HepG2 (cell line): Measurements from ENCODE around the gene MRPL27. TPM values are rescaled to one million over a fixed set of nuclear protein-coding genes. Genes with fewer than 3 reads are reported as not detected.

ENCODE experiments used
- ADNP ChIP-seq: sonication (generic); formaldehyde crosslinking; IDR thresholded peaks from 2 replicates; pipeline ENCODE4 v1.4.0; 2020; ENCODE audit warnings: missing genetic modification reagents
- AHDC1 ChIP-seq: sonication (generic); formaldehyde crosslinking; IDR thresholded peaks from 2 replicates; pipeline ENCODE4 v1.5.1; 2020; ENCODE audit warnings: mild to moderate bottlenecking, missing genetic modification reagents, borderline replicate concordance
- ATF7 ChIP-seq, 2 experiments: fragments of 450-650 bp in 1 of 2; sonication (generic) in 1 of 2; formaldehyde crosslinking in 1 of 2; IDR thresholded peaks; 2 replicates each; pipeline versions ENCODE4 v1.4.0 to v1.6.1; 2016 to 2020; ENCODE audit warnings: antibody characterized with exemption in 1 of 2, mild to moderate bottlenecking in 1 of 2, missing genetic modification reagents in 1 of 2
- ATRX ChIP-seq: sonication (generic); formaldehyde crosslinking; IDR thresholded peaks from 2 replicates; pipeline ENCODE4 v1.4.0; 2020; ENCODE audit warnings: missing genetic modification reagents, borderline replicate concordance
- HOXA3 ChIP-seq: sonication (generic); formaldehyde crosslinking; IDR thresholded peaks from 2 replicates; pipeline ENCODE4 v1.5.0; 2020; ENCODE audit warnings: missing genetic modification reagents
- IRF1 ChIP-seq: sonication (generic); formaldehyde crosslinking; IDR thresholded peaks from 2 replicates; pipeline ENCODE4 v1.4.0; 2020; ENCODE audit warnings: low read depth, mild to moderate bottlenecking, missing genetic modification reagents
- RERE ChIP-seq: IDR thresholded peaks from 2 replicates; pipeline ENCODE4 v1.6.1; 2016; ENCODE audit warnings: low read depth, missing genetic modification reagents, missing compliant biosample characterization
- SIN3A ChIP-seq: IDR thresholded peaks from 2 replicates; pipeline ENCODE4 v1.6.1; 2011; ENCODE audit warnings: low read depth, mild to moderate bottlenecking, control low read depth, low read length, borderline replicate concordance
- SMC3 ChIP-seq: IDR thresholded peaks from 2 replicates; pipeline ENCODE4 v1.6.1; 2011; ENCODE audit warnings: low read length, improper control_type of control experiment
- ZFX ChIP-seq: sonication (generic); formaldehyde crosslinking; IDR thresholded peaks from 2 replicates; pipeline ENCODE4 v1.4.0; 2020; ENCODE audit warnings: mild to moderate bottlenecking, low read depth, missing genetic modification reagents, moderate library complexity
- ZNF20 ChIP-seq: sonication (generic); formaldehyde crosslinking; IDR thresholded peaks from 2 replicates; pipeline ENCODE4 v1.4.0; 2020; ENCODE audit warnings: mild to moderate bottlenecking, moderate library complexity, missing genetic modification reagents
- ZNF263 ChIP-seq: sonication (generic); formaldehyde crosslinking; IDR thresholded peaks from 2 replicates; pipeline ENCODE4 v1.4.0; 2020; ENCODE audit warnings: missing genetic modification reagents
- ZNF3 ChIP-seq: IDR thresholded peaks from 2 replicates; pipeline ENCODE4 v1.7.0; 2017; ENCODE audit warnings: inconsistent platforms
- ZNF33B ChIP-seq: sonication (generic); formaldehyde crosslinking; IDR thresholded peaks from 2 replicates; pipeline ENCODE4 v1.5.1; 2020; ENCODE audit warnings: mild to moderate bottlenecking, missing genetic modification reagents
- ZNF510 ChIP-seq: sonication (generic); formaldehyde crosslinking; IDR thresholded peaks from 2 replicates; pipeline ENCODE4 v1.4.0; 2020; ENCODE audit warnings: low read depth, mild to moderate bottlenecking, missing genetic modification reagents
- ZNF670 ChIP-seq: sonication (generic); formaldehyde crosslinking; IDR thresholded peaks from 2 replicates; pipeline ENCODE4 v1.8.0; 2022; ENCODE audit warnings: mild to moderate bottlenecking, missing genetic modification reagents, borderline replicate concordance
- ZNF792 ChIP-seq: IDR thresholded peaks from 2 replicates; pipeline ENCODE4 v1.6.1; 2016
- polyA plus RNA-seq, 8 experiments: library from polyadenylated mRNA; depleted of rRNA in 3 of 8; stranded (reverse) in 7 of 8; unstranded in 1 of 8; fragments of >200 nt; fragmentation: Illumina TruSeq in 4 of 8; extraction: Trizol in 4 of 8; gene quantifications; 2 replicates each; pipeline versions ENCODE4 v1.2.1 to v1.2.3, GENCODE V29; 2011 to 2016; ENCODE audit warnings: low read depth in 4 of 8, missing spikeins in 1 of 8, mixed read lengths in 1 of 8; ENCODE audit not compliant: insufficient read depth in 1 of 8
- total RNA-seq, 5 experiments: library from RNA; depleted of rRNA; stranded (reverse); fragments of >200 nt; fragmentation: Illumina TruSeq; extraction: Trizol; gene quantifications; 2 replicates each; pipeline ENCODE4 v1.2.3, GENCODE V29; 2016; ENCODE audit warnings: low read depth in 1 of 5

The MRPL27 gene
- total and polyA plus RNA-seq, 2 of the 13 experiments (the other 11 are each of a cell fraction or from before 2014, with no cell fraction given), result 137 to 217 TPM

DNA sequence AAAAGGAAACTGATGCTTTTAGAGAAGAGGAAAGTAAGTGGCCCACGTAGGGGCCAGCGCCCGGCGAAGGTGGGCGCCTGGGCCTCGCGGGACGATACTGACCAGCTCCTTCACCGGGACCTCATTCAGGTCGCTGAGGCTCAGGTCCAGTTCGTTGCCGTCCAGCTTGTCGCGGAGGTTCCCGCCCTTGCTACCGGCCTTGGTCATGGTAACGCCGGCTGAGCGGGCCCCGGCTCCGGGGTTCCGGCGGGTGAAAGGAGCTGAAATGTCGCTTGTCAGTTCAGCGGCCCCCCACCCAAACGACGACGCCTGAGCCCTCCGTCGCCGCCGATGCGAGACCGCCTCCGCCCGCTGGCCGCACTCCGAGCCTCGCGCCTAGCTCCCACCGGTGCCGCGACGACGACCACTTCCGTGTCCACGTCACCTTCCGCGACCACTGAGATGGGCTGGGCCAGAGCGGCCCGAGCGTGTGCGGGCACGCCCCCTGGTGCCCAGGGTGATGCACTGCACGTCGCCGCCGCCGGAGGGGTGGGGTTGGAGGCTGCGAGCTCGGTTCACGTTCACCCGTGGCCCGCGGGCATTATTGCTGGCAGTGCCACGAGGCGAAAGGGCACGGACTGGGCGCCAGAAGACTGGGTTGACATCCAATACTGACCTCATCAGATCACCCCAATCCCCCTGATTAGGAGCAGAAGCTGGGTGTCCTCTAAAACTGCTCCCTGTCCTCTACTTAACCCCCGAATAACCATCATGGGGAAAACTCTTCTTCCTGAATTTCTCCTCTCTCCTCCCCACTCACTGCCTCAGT, 24.3 kb upstream of the MRPL27 start, which contains the start of gene LRRC59 (continued):
- TF ChIP-seq HOXA3 (CRISPR knock-in tag) (peak; percentile 99), ZNF792 (CRISPR knock-in tag) (peak; percentile 99), ZNF33B (CRISPR knock-in tag) (peak; percentile 95), ZNF263 (CRISPR knock-in tag) (peak; percentile 64; the same call in 1 of the 2 replicates), SIN3A (peak; percentile 98), ZNF20 (CRISPR knock-in tag) (peak; percentile 25; the same call in 1 of the 2 replicates), ZNF510 (CRISPR knock-in tag) (peak; percentile 85), RERE (peak; percentile 88), ZNF670 (peak; percentile 95), ADNP (CRISPR knock-in tag) (peak; percentile 68; the same call in 1 of the 2 replicates), SMC3 (peak; percentile 19; the same call in 1 of the 2 replicates), ATF7 (IDR thresholded peaks at IDR 0.05) (peak; percentile 46; the same call in 1 of the 2 replicates), ATF7 (CRISPR knock-in tag; IDR thresholded peaks at IDR 0.05) (peak; percentile 97), ZNF3 (CRISPR knock-in tag) (0 out of 2 replicates have a peak, but pooled peaks have one; percentile 22), ATRX (CRISPR knock-in tag) (peak; percentile 9; the same call in 1 of the 2 replicates), AHDC1 (CRISPR knock-in tag) (no peak; the same call in 1 of the 2 replicates), IRF1 (CRISPR knock-in tag) (peak; percentile 41; the same call in 1 of the 2 replicates), ZFX (peak; percentile 97)
